HG02885 (cell line): ENCODE results near the gene AKAP12.

ENCODE experiments used
- ATAC-seq: cut with Tn5 transposase; IDR thresholded peaks from one replicate; pipeline ENCODE4 v1.9.1; 2021; ENCODE audit warnings: mild to moderate bottlenecking; ENCODE audit not compliant: unreplicated experiment, poor library complexity

AKAP12 gene

GRCh38 chr6:151276112-151276740 is 36.5 kb downstream of the AKAP12 start:
- ATAC-seq = no peak

- no peak for ATAC-seq
Measured at GRCh38 chr6:151279891-151280290, 40.1 kb downstream of the AKAP12 start.

GRCh38 chr6:151280859-151281258 is 41.1 kb downstream of the AKAP12 start:
- no peak for ATAC-seq

DNA sequence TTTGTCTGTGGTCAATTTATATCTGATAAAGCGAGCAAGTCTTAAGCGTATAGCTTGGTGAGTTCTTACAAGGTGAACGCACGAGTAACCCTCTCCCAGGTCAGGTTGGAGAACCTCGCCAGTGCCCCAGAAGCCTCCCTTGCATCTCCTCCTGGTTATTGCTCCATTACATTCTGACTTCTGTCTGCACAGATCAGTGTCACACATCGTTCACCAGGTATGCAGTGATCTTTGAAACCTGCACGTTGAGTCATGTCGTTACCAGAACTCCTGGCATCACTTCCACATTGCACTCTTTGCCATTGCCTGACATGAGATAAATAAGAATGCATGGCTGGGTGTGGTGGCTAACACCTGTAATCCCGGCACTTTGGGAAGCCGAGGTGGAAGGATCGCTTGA is 44.2 kb downstream of the AKAP12 start:
- ATAC-seq = peak; percentile 67

DNA sequence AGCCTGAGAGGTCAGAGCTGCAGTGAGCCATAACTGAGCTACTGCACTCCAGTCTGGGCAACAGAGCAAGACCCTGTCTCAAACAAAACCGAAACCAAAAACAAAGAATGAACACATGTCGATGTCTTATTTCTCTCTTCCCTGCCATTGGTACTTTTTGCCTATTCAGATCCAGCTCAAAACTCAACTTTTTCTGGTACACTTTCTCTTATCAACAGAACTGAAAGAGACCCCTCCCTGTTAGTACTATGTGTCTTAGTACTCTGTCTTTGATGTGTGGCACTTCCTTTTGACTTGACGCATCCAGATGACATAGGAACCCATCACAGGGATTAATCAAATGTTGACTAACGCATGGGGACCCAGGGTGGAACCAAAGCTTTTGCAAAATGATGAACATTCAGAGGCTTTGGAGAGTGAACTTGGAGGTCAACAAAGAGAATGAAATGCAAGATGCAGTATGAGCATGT is 44.8 kb downstream of the AKAP12 start:
- ATAC-seq = peak; percentile 39

- ATAC-seq = no peak
Measured at GRCh38 chr6:151285122-151285521, 45.4 kb downstream of the AKAP12 start.

DNA sequence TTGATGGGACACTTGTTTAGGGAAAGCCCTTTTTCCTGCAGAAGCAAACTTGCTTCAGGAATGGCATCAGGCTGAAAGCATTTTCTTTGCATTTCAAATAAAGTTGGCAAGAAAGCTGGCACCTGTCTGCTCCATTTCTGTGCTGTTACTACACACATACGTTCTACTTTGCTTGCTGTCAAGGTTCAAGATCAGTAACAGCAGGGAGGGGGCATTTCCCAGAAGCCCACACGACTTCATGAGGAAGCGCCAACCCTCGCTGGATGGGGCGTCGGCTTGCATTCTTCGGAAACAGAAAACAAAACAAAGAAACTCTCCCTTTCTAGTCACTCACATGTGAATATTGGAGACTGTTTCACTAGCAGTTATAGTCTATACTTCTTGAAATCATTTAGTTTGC is 46.4 kb downstream of the AKAP12 start:
- no peak for ATAC-seq

DNA sequence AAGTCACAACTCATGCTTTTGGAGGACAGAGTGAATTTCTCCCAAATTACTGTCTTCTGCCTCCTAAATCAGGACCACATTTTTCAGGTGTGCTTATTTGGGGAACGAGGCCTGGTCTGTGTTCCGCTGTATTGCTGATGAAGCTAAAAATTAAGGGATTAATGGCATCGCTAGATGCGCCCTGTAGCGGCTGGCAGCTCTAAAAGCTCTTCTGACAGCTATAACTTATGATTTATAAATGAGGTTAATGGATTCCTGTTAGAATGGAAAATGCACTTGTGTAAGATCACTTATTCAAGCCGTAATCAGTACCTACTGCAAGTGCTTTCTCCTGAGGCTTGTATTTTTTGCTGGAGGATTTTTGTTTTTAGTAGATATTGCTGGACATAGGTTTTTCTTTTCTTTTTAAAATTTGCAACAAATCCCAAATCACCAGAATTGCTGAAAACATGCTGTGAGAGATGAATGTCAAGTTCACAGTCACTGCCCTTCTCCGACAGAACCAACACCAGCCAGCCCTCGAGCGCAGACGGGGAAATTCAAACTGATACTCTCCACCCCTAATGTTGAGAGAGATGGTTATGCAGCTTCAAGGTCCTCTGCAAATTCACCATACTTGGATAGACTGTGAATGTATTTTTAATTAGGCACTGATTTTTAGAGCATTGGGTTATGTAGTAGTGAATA is 49.1 kb downstream of the AKAP12 start:
- ATAC-seq = no peak

DNA sequence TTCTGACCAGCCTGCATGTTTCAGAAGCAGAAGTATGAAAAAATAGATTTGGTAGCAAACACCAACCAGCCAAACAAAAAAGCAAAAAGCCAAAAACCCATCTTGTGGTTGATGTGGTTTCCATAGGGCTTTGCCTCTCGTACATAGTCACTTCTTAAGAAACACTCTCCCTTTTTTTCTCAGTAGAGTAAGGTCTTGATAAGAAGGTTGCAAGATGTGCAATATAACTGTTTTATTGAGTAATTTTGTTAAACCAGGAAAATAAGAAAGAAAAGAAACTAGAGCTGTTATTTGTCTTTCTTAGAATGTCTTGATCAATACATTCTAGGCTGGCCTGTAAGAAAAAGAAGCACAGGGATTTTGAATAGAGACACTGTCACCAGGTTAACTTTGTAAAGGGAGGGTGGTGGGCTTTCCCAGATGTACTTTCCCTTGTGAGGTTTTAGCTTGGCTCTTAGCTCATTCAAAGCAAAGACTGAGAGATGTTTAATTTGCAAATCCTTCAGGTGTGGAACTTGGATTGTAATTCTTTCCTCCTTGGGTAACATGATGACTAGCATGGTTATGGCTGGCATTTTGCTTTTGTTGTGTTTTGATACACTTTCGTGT is 49.7 kb downstream of the AKAP12 start:
- no peak for ATAC-seq

DNA sequence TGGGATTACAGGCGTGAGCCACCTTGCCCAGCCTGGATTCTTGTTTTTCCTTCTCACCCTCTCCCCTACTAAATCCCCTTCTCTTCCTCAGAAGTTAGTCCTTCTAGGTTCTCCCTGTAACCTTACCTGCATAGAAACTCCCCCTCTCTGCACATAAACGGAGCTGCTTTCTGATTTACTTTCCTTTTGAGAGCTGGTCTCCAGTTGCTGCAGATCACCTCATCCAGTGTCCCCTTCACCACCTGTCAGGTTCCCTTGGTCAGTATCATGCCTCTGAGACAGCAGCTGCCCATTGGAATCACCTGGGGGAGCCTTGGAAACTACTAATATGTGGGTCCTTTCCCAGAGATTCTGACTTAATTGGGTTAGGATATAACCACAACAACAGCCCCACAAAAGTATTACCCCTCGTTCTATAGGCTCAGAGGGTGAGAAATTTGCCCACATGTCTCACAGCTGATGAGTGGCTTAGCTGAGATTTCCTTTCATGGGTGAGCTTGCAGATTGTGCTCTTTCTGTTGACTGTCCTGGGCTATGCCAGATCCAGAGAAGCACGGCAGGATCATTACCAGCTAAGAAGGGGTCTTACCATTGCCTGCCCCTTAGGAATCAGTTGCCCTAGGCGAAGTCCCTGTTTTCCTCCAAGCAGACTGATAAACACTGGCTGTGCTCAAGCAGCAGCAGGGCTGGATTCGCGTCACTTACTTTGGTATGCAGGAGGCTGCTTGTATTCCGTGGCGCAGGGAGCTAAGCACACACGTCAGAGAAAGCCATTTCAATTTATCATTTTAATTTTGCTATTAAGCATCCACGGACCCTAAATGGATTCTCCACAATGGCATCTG is 51.3 kb downstream of the AKAP12 start:
- no peak for ATAC-seq

DNA sequence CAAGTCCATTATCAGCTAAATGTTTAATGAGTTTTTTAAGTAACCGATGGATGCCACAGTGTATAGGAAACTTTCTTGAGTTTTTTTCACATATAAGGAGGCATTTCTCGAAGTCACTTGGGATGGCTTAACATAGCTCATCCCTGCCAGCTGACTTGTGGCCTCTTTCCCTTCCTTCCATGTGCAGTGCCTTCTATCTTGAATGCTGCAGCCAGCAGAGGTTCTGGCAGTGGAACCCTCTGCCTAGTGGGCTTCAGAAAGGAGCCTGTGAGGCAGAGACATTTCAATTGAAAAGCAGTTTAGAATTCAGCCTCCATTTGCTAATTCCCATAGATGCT is 51.9 kb downstream of the AKAP12 start:
- no peak for ATAC-seq

- no peak for ATAC-seq
Measured at GRCh38 chr6:151292974-151293687, 53.4 kb downstream of the AKAP12 start.

GRCh38 chr6:151293688-151294016 is 53.9 kb downstream of the AKAP12 start:
- ATAC-seq = no peak

DNA sequence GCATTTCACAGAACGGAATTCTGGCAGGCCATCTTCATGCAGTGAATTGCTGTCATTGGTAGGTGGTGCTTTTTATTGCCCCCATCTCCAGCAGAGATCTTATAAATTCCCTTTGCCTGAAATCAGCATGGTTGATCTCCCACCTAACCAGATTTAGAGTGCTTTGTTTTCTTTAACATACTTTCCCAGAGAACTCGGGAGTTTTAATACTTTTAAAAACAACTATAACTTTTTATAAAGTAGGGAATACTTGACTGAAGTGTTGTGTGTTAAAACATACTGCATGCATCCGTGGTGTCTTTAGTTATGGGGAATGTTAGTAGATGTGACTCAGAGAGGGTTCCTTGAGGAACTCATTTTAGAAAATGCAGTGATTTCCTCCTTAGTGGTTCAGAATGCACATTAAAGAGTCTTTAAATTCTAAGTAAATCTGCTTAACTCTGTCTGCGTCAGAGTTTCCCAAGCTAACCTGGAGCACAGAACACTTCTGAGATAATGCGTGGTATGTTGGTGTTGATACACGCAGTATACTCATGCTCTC is 54.9 kb downstream of the AKAP12 start:
- ATAC-seq = no peak

DNA sequence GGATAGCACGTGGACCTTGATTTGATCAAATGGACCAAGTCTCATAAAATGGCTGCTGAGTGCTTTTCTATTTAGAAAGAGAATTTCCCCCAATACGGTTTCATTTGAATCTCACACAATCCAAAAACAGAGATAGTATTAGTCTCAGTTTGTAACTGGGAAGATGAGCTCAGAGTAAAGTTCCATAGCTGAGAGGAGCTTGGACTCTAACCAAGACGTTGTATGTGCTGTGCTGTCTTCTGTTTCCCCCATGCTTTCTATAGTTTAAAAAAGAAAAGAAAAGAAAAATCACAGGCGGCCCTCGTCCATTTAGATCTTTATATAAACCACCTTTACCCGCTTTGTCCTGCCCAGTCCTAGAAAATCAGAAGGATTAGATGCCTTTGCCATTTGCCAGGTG is 58.1 kb downstream of the AKAP12 start:
- no peak for ATAC-seq

- no peak for ATAC-seq
Measured at GRCh38 chr6:151299011-151299410, 59.2 kb downstream of the AKAP12 start.

- ATAC-seq = no peak
Measured at GRCh38 chr6:151300267-151300991, 60.7 kb downstream of the AKAP12 start.

DNA sequence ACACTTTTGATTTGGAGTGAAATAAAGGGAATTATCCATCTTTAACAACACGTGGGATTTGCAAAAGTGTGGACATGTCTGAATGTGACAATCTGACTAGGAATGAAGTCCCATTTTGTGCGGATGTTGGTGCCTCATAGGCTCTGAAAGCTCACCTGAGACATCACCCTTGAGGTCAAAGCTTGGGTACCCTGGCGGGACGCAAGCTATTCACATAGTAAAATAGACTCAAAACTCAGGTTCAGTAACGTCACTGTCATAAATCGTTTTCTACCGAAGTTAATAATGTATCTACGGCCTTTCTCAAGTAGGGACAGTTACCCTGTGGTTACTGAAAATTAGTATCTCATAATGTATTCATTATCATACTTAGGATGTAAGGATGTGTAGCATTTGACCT is 61.8 kb downstream of the AKAP12 start:
- no peak for ATAC-seq

GRCh38 chr6:151303231-151303630 is 63.5 kb downstream of the AKAP12 start:
- no peak for ATAC-seq
